ENCODE results near the gene DENND6A.

The DENND6A gene

GRCh38 chr3:57692396-57693147 lies at the start of gene DENND6A:
DENND6A (minus strand) TSS chr3:57693077; CDS start chr3:57693018, 59 bp downstream.
- Histone ChIP-seq H3K9me3 (ENCODE audit: insufficient read depth, low read length) (no peaks in the 10 kb centered on the region), H3F3A (ENCODE audit: insufficient read depth) (peaks cover 11% of the 10 kb centered on the region; the same call in 1 of the 2 replicates), H3K79me2 (ENCODE audit: insufficient read depth, low read length) (peaks cover 51% of the 10 kb centered on the region), H3K27me3 (ENCODE audit: low read length) (no peaks in the 10 kb centered on the region), H4K20me1 (ENCODE audit: low read depth, low read length) (no peaks in the 10 kb centered on the region), H3K9me2 (replicated peaks; ENCODE audit: insufficient read depth, low read length) (no peaks in the 10 kb centered on the region), H3K4me2 (ENCODE audit: low read depth, low read length, poor library complexity, severe bottlenecking) (peak within 1 kb of the TSS; percentile 87), H3K9ac (ENCODE audit: low read length) (peak within 1 kb of the TSS; percentile 82), H3K36me3 (ENCODE audit: low read length) (no peaks in the 10 kb centered on the region), H2AFZ (ENCODE audit: low read depth, low read length, severe bottlenecking) (peak within 1 kb of the TSS; percentile 65), H3K27ac (ENCODE audit: low read depth, low read length) (peak within 1 kb of the TSS; percentile 77), H3K4me3 (ENCODE audit: insufficient read depth, low read length, poor library complexity, severe bottlenecking) (peak within 1 kb of the TSS; percentile 63)
- TF ChIP-seq CTCF (IDR thresholded peaks at IDR 0.05; ENCODE audit: insufficient read depth, low read length, poor library complexity, severe bottlenecking) (no peak), EZH2phosphoT487 (conservative IDR thresholded peaks at IDR 0.05; ENCODE audit: low read length) (no peak)

- Histone ChIP-seq H3K9me2 (replicated peaks; ENCODE audit: insufficient read depth, low read length) (no peaks in the 10 kb centered on the region), H3K79me2 (ENCODE audit: insufficient read depth, low read length) (no peaks in the 10 kb centered on the region), H3K36me3 (ENCODE audit: low read length) (no peaks in the 10 kb centered on the region), H2AFZ (ENCODE audit: low read depth, low read length, severe bottlenecking) (no peak overlapping the region), H3K4me3 (ENCODE audit: insufficient read depth, low read length, poor library complexity, severe bottlenecking) (no peak overlapping the region), H4K20me1 (ENCODE audit: low read depth, low read length) (no peaks in the 10 kb centered on the region), H3F3A (ENCODE audit: insufficient read depth) (no peaks in the 10 kb centered on the region), H3K27ac (ENCODE audit: low read depth, low read length) (no peak overlapping the region), H3K9ac (ENCODE audit: low read length) (no peak overlapping the region), H3K27me3 (ENCODE audit: low read length) (no peaks in the 10 kb centered on the region), H3K9me3 (ENCODE audit: insufficient read depth, low read length) (no peaks in the 10 kb centered on the region), H3K4me2 (ENCODE audit: low read depth, low read length, poor library complexity, severe bottlenecking) (no peak overlapping the region)
- no peak for TF ChIP-seq EZH2phosphoT487 (conservative IDR thresholded peaks at IDR 0.05; ENCODE audit: low read length)
- no peak for TF ChIP-seq CTCF (IDR thresholded peaks at IDR 0.05; ENCODE audit: insufficient read depth, low read length, poor library complexity, severe bottlenecking)
These were observed 47.1 kb upstream of the DENND6A start for GRCh38 chr3:57740027-57740426.

GRCh38 chr3:57738391-57738790 lies 45.5 kb upstream of the DENND6A start:
- H3K9me3 ChIP-seq (ENCODE audit: insufficient read depth, low read length): no peaks in the 10 kb centered on the region
- no peaks in the 10 kb centered on the region for H4K20me1 ChIP-seq (ENCODE audit: low read depth, low read length)
- H3K79me2 ChIP-seq (ENCODE audit: insufficient read depth, low read length): no peaks in the 10 kb centered on the region
- no peaks in the 10 kb centered on the region for H3F3A ChIP-seq (ENCODE audit: insufficient read depth)
- H3K27ac ChIP-seq (ENCODE audit: low read depth, low read length): no peak overlapping the region
- H3K27me3 ChIP-seq (ENCODE audit: low read length): no peaks in the 10 kb centered on the region
- H2AFZ ChIP-seq (ENCODE audit: low read depth, low read length, severe bottlenecking): no peak overlapping the region
- H3K4me2 ChIP-seq (ENCODE audit: low read depth, low read length, poor library complexity, severe bottlenecking): no peak overlapping the region
- no peak for TF ChIP-seq EZH2phosphoT487 (conservative IDR thresholded peaks at IDR 0.05; ENCODE audit: low read length)
- TF ChIP-seq CTCF (IDR thresholded peaks at IDR 0.05; ENCODE audit: insufficient read depth, low read length, poor library complexity, severe bottlenecking): no peak
- no peaks in the 10 kb centered on the region for H3K36me3 ChIP-seq (ENCODE audit: low read length)
- H3K4me3 ChIP-seq (ENCODE audit: insufficient read depth, low read length, poor library complexity, severe bottlenecking): no peak overlapping the region
- H3K9ac ChIP-seq (ENCODE audit: low read length): no peak overlapping the region
- no peaks in the 10 kb centered on the region for H3K9me2 ChIP-seq (replicated peaks; ENCODE audit: insufficient read depth, low read length)
